Measurements from ENCODE around the gene NQO1. TPM values are rescaled to one million over a fixed set of nuclear protein-coding genes. Genes with fewer than 3 reads are reported as not detected.

Gene NQO1
- total and polyA plus RNA-seq, 2 of the 13 experiments (the other 11 are each of a cell fraction or from before 2014, with no cell fraction given), result 464 to 1,060 TPM

DNA sequence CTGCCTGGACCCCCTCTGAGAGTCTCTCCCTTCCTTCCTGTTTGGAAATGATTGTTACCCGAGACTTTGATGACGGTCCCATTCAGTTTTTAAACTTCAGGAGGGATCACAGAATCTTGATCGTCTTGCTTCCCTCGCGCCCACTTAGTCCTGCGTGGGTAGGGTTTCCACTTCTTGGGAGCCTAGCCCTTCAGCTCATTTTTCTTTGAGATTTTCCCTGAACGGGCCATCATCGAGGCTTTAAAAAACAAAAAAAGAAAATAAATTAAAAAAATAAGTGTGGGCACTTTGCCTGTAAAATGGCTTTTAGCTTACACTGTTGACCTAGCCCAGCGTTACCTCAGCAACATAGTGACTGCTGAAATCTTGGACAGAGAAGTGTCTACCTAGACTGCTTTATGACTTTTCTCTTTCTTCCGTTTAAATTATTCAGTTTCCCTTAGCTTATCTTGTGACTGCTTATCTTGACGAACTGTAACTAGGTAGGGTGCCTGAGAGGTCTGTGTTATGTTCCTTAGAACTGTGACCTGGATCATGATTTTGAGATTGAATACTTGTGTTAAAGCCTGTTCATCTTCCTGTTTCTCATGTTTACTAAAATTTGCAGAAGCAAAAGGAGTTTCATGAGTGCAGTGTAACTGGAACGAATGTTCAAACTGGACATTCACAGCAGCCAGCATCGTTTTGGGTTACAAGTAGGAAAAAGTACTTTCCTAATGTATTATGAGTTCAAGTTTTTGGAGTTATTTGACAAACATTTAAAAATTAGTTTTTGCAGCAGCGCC, 36.6 kb upstream of the NQO1 start (continued):
- TF ChIP-seq CC2D1A (CRISPR knock-in tag; IDR thresholded peaks at IDR 0.05) (0 out of 2 replicates have a peak, but pooled peaks have one; percentile 21), MIXL1 (CRISPR knock-in tag; IDR thresholded peaks at IDR 0.05) (0 out of 2 replicates have a peak, but pooled peaks have one; percentile 14), IRX3 (CRISPR knock-in tag; IDR thresholded peaks at IDR 0.05; ENCODE audit: borderline replicate concordance, low read depth) (0 out of 2 replicates have a peak, but pooled peaks have one; percentile 10), ZNF792 (CRISPR knock-in tag; IDR thresholded peaks at IDR 0.05) (0 out of 2 replicates have a peak, but pooled peaks have one; percentile 20), CENPX (CRISPR knock-in tag; IDR thresholded peaks at IDR 0.05) (no peak), TOPORS (CRISPR knock-in tag; IDR thresholded peaks at IDR 0.05) (no peak; the same call in 1 of the 2 replicates), CCAR2 (optimal IDR thresholded peaks at IDR 0.05; ENCODE audit: low read depth, low read length) (no peak), IKZF1 (IDR thresholded peaks at IDR 0.05) (no peak), NKX3-1 (CRISPR knock-in tag; IDR thresholded peaks at IDR 0.05) (no peak), ETV6 (CRISPR knock-in tag; conservative IDR thresholded peaks at IDR 0.05) (no peak), MTF2 (CRISPR knock-in tag; IDR thresholded peaks at IDR 0.05; ENCODE audit: borderline replicate concordance) (no peak), RFXAP (CRISPR knock-in tag; IDR thresholded peaks at IDR 0.05; ENCODE audit: borderline replicate concordance) (0 out of 2 replicates have a peak, but pooled peaks have one; percentile 21), ZNF607 (CRISPR knock-in tag; IDR thresholded peaks at IDR 0.05; ENCODE audit: borderline replicate concordance) (no peak)
- TF ChIP-seq, protein P1, sequence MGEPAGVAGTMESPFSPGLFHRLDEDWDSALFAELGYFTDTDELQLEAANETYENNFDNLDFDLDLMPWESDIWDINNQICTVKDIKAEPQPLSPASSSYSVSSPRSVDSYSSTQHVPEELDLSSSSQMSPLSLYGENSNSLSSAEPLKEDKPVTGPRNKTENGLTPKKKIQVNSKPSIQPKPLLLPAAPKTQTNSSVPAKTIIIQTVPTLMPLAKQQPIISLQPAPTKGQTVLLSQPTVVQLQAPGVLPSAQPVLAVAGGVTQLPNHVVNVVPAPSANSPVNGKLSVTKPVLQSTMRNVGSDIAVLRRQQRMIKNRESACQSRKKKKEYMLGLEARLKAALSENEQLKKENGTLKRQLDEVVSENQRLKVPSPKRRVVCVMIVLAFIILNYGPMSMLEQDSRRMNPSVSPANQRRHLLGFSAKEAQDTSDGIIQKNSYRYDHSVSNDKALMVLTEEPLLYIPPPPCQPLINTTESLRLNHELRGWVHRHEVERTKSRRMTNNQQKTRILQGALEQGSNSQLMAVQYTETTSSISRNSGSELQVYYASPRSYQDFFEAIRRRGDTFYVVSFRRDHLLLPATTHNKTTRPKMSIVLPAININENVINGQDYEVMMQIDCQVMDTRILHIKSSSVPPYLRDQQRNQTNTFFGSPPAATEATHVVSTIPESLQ (CRISPR knock-in tag; conservative IDR thresholded peaks at IDR 0.05), result no peak
- TF ChIP-seq, protein P2, sequence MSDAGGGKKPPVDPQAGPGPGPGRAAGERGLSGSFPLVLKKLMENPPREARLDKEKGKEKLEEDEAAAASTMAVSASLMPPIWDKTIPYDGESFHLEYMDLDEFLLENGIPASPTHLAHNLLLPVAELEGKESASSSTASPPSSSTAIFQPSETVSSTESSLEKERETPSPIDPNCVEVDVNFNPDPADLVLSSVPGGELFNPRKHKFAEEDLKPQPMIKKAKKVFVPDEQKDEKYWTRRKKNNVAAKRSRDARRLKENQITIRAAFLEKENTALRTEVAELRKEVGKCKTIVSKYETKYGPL (CRISPR knock-in tag; IDR thresholded peaks at IDR 0.05), result 0 out of 2 replicates have a peak, but pooled peaks have one; percentile 16

Data from HepG2 (cell line).